Activated naive CD4-positive, alpha-beta T cell treated with anti-CD3 and anti-CD28 coated beads for 36 hours (primary cell): ENCODE data around the gene ZNF609. TPM values are rescaled to one million over a fixed set of nuclear protein-coding genes. Genes with fewer than 3 reads are reported as not detected.
A peak's percentile ranks its signal among the peaks of the same experiment; 100 is the strongest.

Experiments
- CTCF ChIA-PET: fragments of 350-600 bp; sonication (Branson Sonifier 250); formaldehyde crosslinking; loops from one replicate; lab custom pipeline; 2021; ENCODE audit warnings: antibody characterized with exemption; lab: Charles Lee
- DNase-seq: peaks from one replicate; pipeline ENCODE4 v3.0.0-alpha.2; 2020
- H3K27ac Mint-ChIP-seq: one replicate; pipeline ENCODE4 v1.8.0; 2021; ENCODE audit warnings: mild to moderate bottlenecking, mixed read lengths
- H3K27me3 Mint-ChIP-seq: one replicate; pipeline ENCODE4 v1.8.0; 2021; ENCODE audit warnings: low read depth, mixed read lengths
- H3K36me3 Mint-ChIP-seq: one replicate; pipeline ENCODE4 v1.8.0; 2021; ENCODE audit warnings: low read depth, mixed read lengths
- H3K4me1 Mint-ChIP-seq: one replicate; pipeline ENCODE4 v1.8.0; 2021; ENCODE audit warnings: low read depth, mixed read lengths
- H3K4me3 Mint-ChIP-seq: one replicate; pipeline ENCODE4 v1.8.0; 2021; ENCODE audit warnings: mild to moderate bottlenecking, moderate library complexity, mixed read lengths
- H3K9me3 Mint-ChIP-seq: one replicate; pipeline ENCODE4 v1.8.0; 2021; ENCODE audit warnings: mixed read lengths
- intact Hi-C: fragments of 100-400 bp; cut with micrococcal nuclease; formaldehyde crosslinking; loops from one replicate; pipeline ENCODE4 v1.15.1; 2023
- total RNA-seq, 2 experiments: library from RNA; stranded (reverse); gene quantifications; one replicate each; pipeline ENCODE4 v1.2.3, GENCODE V29; 2021

The ZNF609 gene
- total RNA-seq, 2 experiments from 2014 or later: 39.5 to 40.4 TPM

GRCh38 chr15:64558460-64559179 is 98.2 kb downstream of the ZNF609 start:
- H3K27ac Mint-ChIP-seq: no peak overlapping the region
- peaks cover 3% of the 10 kb centered on the region for H3K9me3 Mint-ChIP-seq
- no peaks in the 10 kb centered on the region for H3K27me3 Mint-ChIP-seq
- H3K4me3 Mint-ChIP-seq: no peak overlapping the region
- peaks cover 7% of the 10 kb centered on the region for H3K36me3 Mint-ChIP-seq
- H3K4me1 Mint-ChIP-seq: peaks cover 46% of the 10 kb centered on the region
- CTCF ChIA-PET: interaction anchor here (0.6 kb wide), 1 partner anchor 45 kb away, joined by 7 read pairs; no protein-coding TSS in a partner anchor
- intact Hi-C loops: no loop called here
- DNase-seq: no peak

GRCh38 chr15:64559243-64559642 is 98.9 kb downstream of the ZNF609 start:
- H3K9me3 Mint-ChIP-seq: peaks cover 3% of the 10 kb centered on the region
- H3K4me1 Mint-ChIP-seq: peaks cover 49% of the 10 kb centered on the region
- H3K27ac Mint-ChIP-seq: no peak overlapping the region
- intact Hi-C loops: no loop called here
- H3K27me3 Mint-ChIP-seq: no peaks in the 10 kb centered on the region
- no peak overlapping the region for H3K4me3 Mint-ChIP-seq
- peaks cover 7% of the 10 kb centered on the region for H3K36me3 Mint-ChIP-seq
- no peak for DNase-seq
- CTCF ChIA-PET: interaction anchor here (0.6 kb wide), 1 partner anchor 491 kb away, joined by 3 read pairs; no protein-coding TSS in a partner anchor

- Mint-ChIP-seq H3K27ac (no peak overlapping the region), H3K27me3 (no peaks in the 10 kb centered on the region), H3K4me3 (no peak overlapping the region), H3K36me3 (peaks cover 8% of the 10 kb centered on the region), H3K9me3 (peaks cover 3% of the 10 kb centered on the region), H3K4me1 (peaks cover 52% of the 10 kb centered on the region)
- CTCF ChIA-PET: no interaction called here
- no peak for DNase-seq
- intact Hi-C loops: loop anchor here (5.0 kb wide), 1 partner anchor 48 kb away; no protein-coding TSS in a partner anchor
Measured at GRCh38 chr15:64560501-64560900, 100.1 kb downstream of the ZNF609 start.

- Mint-ChIP-seq H3K27me3 (no peaks in the 10 kb centered on the region), H3K36me3 (peaks cover 8% of the 10 kb centered on the region), H3K9me3 (peaks cover 3% of the 10 kb centered on the region), H3K4me1 (peaks cover 53% of the 10 kb centered on the region), H3K4me3 (no peak overlapping the region), H3K27ac (no peak overlapping the region)
- intact Hi-C loops: loop anchor here (5.0 kb wide), 1 partner anchor 49 kb away; no protein-coding TSS in a partner anchor
- no peak for DNase-seq
- CTCF ChIA-PET: no interaction called here
Measured at GRCh38 chr15:64560998-64561397, 100.6 kb downstream of the ZNF609 start.

- H3K9me3 Mint-ChIP-seq: peaks cover 3% of the 10 kb centered on the region
Measured at GRCh38 chr15:64562003-64562640, 101.7 kb downstream of the ZNF609 start.

GRCh38 chr15:64566102-64566501 is 105.7 kb downstream of the ZNF609 start:
- Mint-ChIP-seq H3K4me3 (no peak overlapping the region), H3K4me1 (peaks cover 57% of the 10 kb centered on the region), H3K27me3 (no peaks in the 10 kb centered on the region), H3K36me3 (peaks cover 8% of the 10 kb centered on the region), H3K27ac (peak overlapping the region; percentile 12), H3K9me3 (peaks cover 3% of the 10 kb centered on the region)
- no peak for DNase-seq
- CTCF ChIA-PET: no interaction called here
- intact Hi-C loops: no loop called here

More at GRCh38 chr15:64562003-64562640, 101.7 kb downstream of the ZNF609 start:
- no peak for DNase-seq
- Mint-ChIP-seq H3K27ac (peak overlapping the region; percentile 28), H3K36me3 (peaks cover 8% of the 10 kb centered on the region), H3K4me3 (no peak overlapping the region), H3K27me3 (no peaks in the 10 kb centered on the region), H3K4me1 (peaks cover 62% of the 10 kb centered on the region)
- intact Hi-C loops: loop anchor here (5.0 kb wide), 1 partner anchor 50 kb away; no protein-coding TSS in a partner anchor
- CTCF ChIA-PET: no interaction called here

- no peak overlapping the region for H3K4me3 Mint-ChIP-seq
- peaks cover 58% of the 10 kb centered on the region for H3K4me1 Mint-ChIP-seq
- H3K27me3 Mint-ChIP-seq: no peaks in the 10 kb centered on the region
- peaks cover 8% of the 10 kb centered on the region for H3K36me3 Mint-ChIP-seq
- peak overlapping the region; percentile 12 for H3K27ac Mint-ChIP-seq
- no peak for DNase-seq
- intact Hi-C loops: no loop called here
- H3K9me3 Mint-ChIP-seq: peaks cover 3% of the 10 kb centered on the region
- CTCF ChIA-PET: interaction anchor here (0.6 to 0.9 kb wide), 2 partner anchors 85 to 462 kb away, joined by 3 to 5 read pairs; no protein-coding TSS in a partner anchor
Measured at GRCh38 chr15:64566629-64567427, 106.5 kb downstream of the ZNF609 start.

GRCh38 chr15:64568765-64569164 is 108.4 kb downstream of the ZNF609 start:
- no peak for DNase-seq
- intact Hi-C loops: no loop called here
- Mint-ChIP-seq H3K4me3 (no peak overlapping the region), H3K27ac (peak overlapping the region; percentile 9), H3K27me3 (no peaks in the 10 kb centered on the region), H3K36me3 (peaks cover 4% of the 10 kb centered on the region), H3K9me3 (no peaks in the 10 kb centered on the region), H3K4me1 (peaks cover 67% of the 10 kb centered on the region)
- CTCF ChIA-PET: interaction anchor here (1.2 kb wide), 1 partner anchor 10 kb away, joined by 4 read pairs; no protein-coding TSS in a partner anchor

GRCh38 chr15:64571857-64572291 is 111.5 kb downstream of the ZNF609 start:
- Mint-ChIP-seq H3K9me3 (no peaks in the 10 kb centered on the region), H3K4me3 (no peak overlapping the region), H3K27ac (peak overlapping the region; percentile 88), H3K4me1 (peaks cover 67% of the 10 kb centered on the region), H3K36me3 (peaks cover 2% of the 10 kb centered on the region), H3K27me3 (no peaks in the 10 kb centered on the region)
- CTCF ChIA-PET: interaction anchor here (1.2 kb wide), 1 partner anchor 13 kb away, joined by 5 read pairs; no protein-coding TSS in a partner anchor
- DNase-seq: peak; percentile 39
- intact Hi-C loops: no loop called here

- Mint-ChIP-seq H3K4me1 (peaks cover 66% of the 10 kb centered on the region), H3K27me3 (no peaks in the 10 kb centered on the region), H3K36me3 (peaks cover 2% of the 10 kb centered on the region)
Measured at GRCh38 chr15:64572856-64573255, 112.5 kb downstream of the ZNF609 start.

GRCh38 chr15:64574301-64575017 is 114.1 kb downstream of the ZNF609 start:
- Mint-ChIP-seq H3K36me3 (peaks cover 5% of the 10 kb centered on the region), H3K4me1 (peaks cover 54% of the 10 kb centered on the region), H3K27me3 (no peaks in the 10 kb centered on the region), H3K27ac (peak overlapping the region; percentile 78), H3K4me3 (no peak overlapping the region), H3K9me3 (no peaks in the 10 kb centered on the region)
- intact Hi-C loops: loop anchor here (1.0 to 2.0 kb wide), 3 partner anchors 9 to 48 kb away; no protein-coding TSS in a partner anchor
- CTCF ChIA-PET: no interaction called here
- DNase-seq: no peak

More at GRCh38 chr15:64572856-64573255, 112.5 kb downstream of the ZNF609 start:
- CTCF ChIA-PET: interaction anchor here (1.2 kb wide), 1 partner anchor 12 kb away, joined by 5 read pairs; no protein-coding TSS in a partner anchor
- intact Hi-C loops: no loop called here
- Mint-ChIP-seq H3K27ac (peak overlapping the region; percentile 88), H3K9me3 (no peaks in the 10 kb centered on the region), H3K4me3 (no peak overlapping the region)
- no peak for DNase-seq
